Breast epithelium (tissue), 3 donors: ENCODE measurements around the gene STRN4.

Source experiments
- POLR2A ChIP-seq: fragments of 450-650 bp; IDR thresholded peaks from one replicate; pipeline ENCODE4 v1.6.1; 2016; ENCODE audit warnings: antibody characterized with exemption, mild to moderate bottlenecking, moderate library complexity
- POLR2AphosphoS5 ChIP-seq, 3 donors: sonication (generic); formaldehyde crosslinking; IDR thresholded peaks; one replicate each; pipeline ENCODE4 v1.6.1; 2017; ENCODE audit warnings: antibody characterized with exemption in 3 of 3
- TF ChIP-seq, protein P1 (sequence below), 3 donors: fragments of 450-650 bp; IDR thresholded peaks; one replicate each; pipeline ENCODE4 v1.5.1; 2016 to 2017; ENCODE audit warnings: antibody characterized with exemption in 3 of 3, mild to moderate bottlenecking in 3 of 3, moderate library complexity in 3 of 3

DNA sequence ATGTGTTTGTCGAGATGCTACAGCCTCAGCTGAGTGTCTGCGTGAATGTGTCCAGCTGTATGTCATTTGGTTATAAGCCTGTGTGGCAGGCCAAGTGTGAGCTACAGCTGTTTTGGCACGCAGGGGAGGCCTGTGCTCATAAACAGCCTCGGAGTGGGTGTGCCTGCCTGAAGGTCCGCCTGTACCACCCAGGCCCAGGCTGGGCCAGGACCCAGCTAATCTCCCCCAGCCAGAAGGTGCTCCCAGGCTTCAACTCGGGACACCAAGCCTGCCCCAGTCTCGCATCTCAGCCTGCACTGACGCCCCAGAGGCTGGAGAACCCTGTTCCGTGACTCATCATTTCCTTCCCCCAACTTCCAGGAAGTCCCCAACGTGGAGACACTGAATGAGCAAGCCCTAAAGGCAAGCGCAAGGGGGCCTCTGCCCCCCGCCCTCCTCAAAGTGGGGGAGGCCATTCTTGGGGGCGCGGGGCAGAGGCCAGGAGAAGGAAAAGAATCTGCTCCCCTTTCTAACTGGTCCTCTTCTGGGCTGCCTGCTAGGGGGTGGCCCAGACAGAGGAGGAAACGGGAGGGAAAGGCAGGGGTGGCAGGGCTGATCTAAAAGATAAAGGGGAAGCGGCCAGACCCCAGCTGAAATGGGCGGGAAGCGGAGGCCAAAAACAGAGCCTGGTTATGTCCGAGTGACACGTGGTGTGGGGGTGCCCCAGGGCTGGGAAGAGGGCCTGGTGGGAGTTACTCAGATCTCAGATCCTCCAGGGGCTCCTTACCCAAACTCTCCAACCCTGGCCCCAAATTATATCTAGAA lies 40.2 kb upstream of the STRN4 start:
- TF ChIP-seq POLR2A (peak; percentile 17), POLR2AphosphoS5 (IDR thresholded peaks at IDR 0.05) (peak; percentile 50 to 95 (median 64))
- TF ChIP-seq, protein P1, sequence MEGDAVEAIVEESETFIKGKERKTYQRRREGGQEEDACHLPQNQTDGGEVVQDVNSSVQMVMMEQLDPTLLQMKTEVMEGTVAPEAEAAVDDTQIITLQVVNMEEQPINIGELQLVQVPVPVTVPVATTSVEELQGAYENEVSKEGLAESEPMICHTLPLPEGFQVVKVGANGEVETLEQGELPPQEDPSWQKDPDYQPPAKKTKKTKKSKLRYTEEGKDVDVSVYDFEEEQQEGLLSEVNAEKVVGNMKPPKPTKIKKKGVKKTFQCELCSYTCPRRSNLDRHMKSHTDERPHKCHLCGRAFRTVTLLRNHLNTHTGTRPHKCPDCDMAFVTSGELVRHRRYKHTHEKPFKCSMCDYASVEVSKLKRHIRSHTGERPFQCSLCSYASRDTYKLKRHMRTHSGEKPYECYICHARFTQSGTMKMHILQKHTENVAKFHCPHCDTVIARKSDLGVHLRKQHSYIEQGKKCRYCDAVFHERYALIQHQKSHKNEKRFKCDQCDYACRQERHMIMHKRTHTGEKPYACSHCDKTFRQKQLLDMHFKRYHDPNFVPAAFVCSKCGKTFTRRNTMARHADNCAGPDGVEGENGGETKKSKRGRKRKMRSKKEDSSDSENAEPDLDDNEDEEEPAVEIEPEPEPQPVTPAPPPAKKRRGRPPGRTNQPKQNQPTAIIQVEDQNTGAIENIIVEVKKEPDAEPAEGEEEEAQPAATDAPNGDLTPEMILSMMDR (IDR thresholded peaks at IDR 0.05), result no peak
